K562 (cell line): ENCODE results near the gene GFM1. TPM values are rescaled to one million over a fixed set of nuclear protein-coding genes. Genes with fewer than 3 reads are reported as not detected.
"Not testable (repeated sequence)": the region's sequence is repeated elsewhere in the genome, so short reads cannot be mapped to it uniquely, and the experiment has no call there.

Source experiments
- ATAC-seq: fragments of 200-7000 bp; cut with Tn5 transposase; 3 replicates; pipeline ENCODE4 v1.9.1; 2020; ENCODE audit warnings: moderate library complexity
- BruUV-seq: library from RNA; stranded (reverse); fragments of 400-500 nt; replicated peaks from 2 replicates; lab custom pipeline; 2021; lab: Mats Ljungman, UMichigan
- CTCF ChIA-PET: fragments of 300-600 bp; formaldehyde crosslinking; extraction: SDS; loops from one replicate; lab custom pipeline; 2021; ENCODE audit warnings: low intra/inter-chr PET ratio; lab: Yijun Ruan, JAX
- POLR2A ChIA-PET: fragments of 300-600, 350-650 bp; sonication (Branson Sonifier 250); formaldehyde crosslinking; extraction: SDS; loops from one replicate; lab custom pipeline; 2021; ENCODE audit warnings: antibody characterized with exemption, inconsistent platforms; lab: Yijun Ruan, JAX
- DNase-seq, 4 experiments: peaks; one replicate each; pipeline versions ENCODE4 v3.0.0 to v3.0.0-alpha.2; 2011 to 2018; ENCODE audit warnings: low spot score in 3 of 4, mixed read lengths in 3 of 4; ENCODE audit errors: extremely low read depth in 1 of 4
- FAIRE-seq: peaks from 2 replicates; lab custom pipeline; 2011; peaks lifted over from hg19 to GRCh38; lab: Jason Lieb, UNC
- H2AFZ ChIP-seq: 2 replicates; pipeline ENCODE4 v1.6.0; 2011; ENCODE audit warnings: low read depth, low read length, control low read depth, inconsistent platforms
- H3K27ac ChIP-seq: fragments of 200-600 bp; 3 replicates; pipeline ENCODE4 v1.8.0; 2011; ENCODE audit warnings: low read depth, mild to moderate bottlenecking, control low read depth, inconsistent platforms, low read length, moderate library complexity, mixed read lengths; ENCODE audit errors: extremely low read depth
- H3K27me3 ChIP-seq, 2 experiments: fragments of 300-600 bp in 1 of 2; 2 replicates in 1 of 2; 3 replicates in 1 of 2; pipeline versions ENCODE4 v1.6.0 to v1.8.0; 2011; ENCODE audit warnings: inconsistent platforms in 2 of 2, low read length in 2 of 2, mild to moderate bottlenecking in 1 of 2, mixed read lengths in 1 of 2, moderate library complexity in 1 of 2; ENCODE audit not compliant: control insufficient read depth in 2 of 2, insufficient read depth in 2 of 2
- H3K36me3 ChIP-seq: fragments of 300-600 bp; 3 replicates; pipeline ENCODE4 v1.8.0; 2011; ENCODE audit warnings: mild to moderate bottlenecking, low read length, inconsistent platforms; ENCODE audit not compliant: control insufficient read depth, insufficient read depth
- H3K4me1 ChIP-seq, 2 experiments: fragments of 200-600 bp in 1 of 2; replicated peaks in 1 of 2; 2 replicates in 1 of 2; 3 replicates in 1 of 2; pipeline versions ENCODE4 v1.5.1 to v1.8.0; 2011; ENCODE audit warnings: inconsistent platforms in 2 of 2, low read length in 2 of 2, mild to moderate bottlenecking in 1 of 2, mixed read lengths in 1 of 2, moderate library complexity in 1 of 2; ENCODE audit not compliant: control insufficient read depth in 2 of 2, insufficient read depth in 2 of 2
- H3K4me2 ChIP-seq: 2 replicates; pipeline ENCODE4 v1.6.1; 2011; ENCODE audit warnings: low read length, control low read depth, inconsistent platforms, mixed read lengths; ENCODE audit not compliant: insufficient read depth
- H3K4me3 ChIP-seq: fragments of 200-600 bp; sonication (generic), shearing (Covaris generic); 2 replicates; pipeline ENCODE4 v1.5.1; 2016; ENCODE audit warnings: control low read depth, inconsistent platforms
- H3K79me2 ChIP-seq: fragments of 200-600 bp; 3 replicates; pipeline ENCODE4 v1.8.0; 2011; ENCODE audit warnings: low read length, inconsistent platforms; ENCODE audit not compliant: control insufficient read depth, insufficient read depth
- H3K9ac ChIP-seq, 2 experiments: 2 replicates each; pipeline versions ENCODE4 v1.6.0 to v1.6.1; 2011; ENCODE audit warnings: low read depth in 2 of 2, low read length in 2 of 2, control low read depth in 1 of 2, inconsistent platforms in 1 of 2, mild to moderate bottlenecking in 1 of 2, mixed read lengths in 1 of 2; ENCODE audit not compliant: insufficient read depth in 1 of 2
- H3K9me1 ChIP-seq: one replicate; pipeline ENCODE4 v1.6.0; 2011; ENCODE audit warnings: inconsistent platforms, mild to moderate bottlenecking, low read length, moderate library complexity; ENCODE audit not compliant: control insufficient read depth, insufficient read depth
- H3K9me3 ChIP-seq: replicated peaks from 2 replicates; pipeline ENCODE4 v1.5.1; 2011; ENCODE audit warnings: low read depth, low read length, inconsistent platforms; ENCODE audit not compliant: control insufficient read depth, insufficient read depth
- H4K20me1 ChIP-seq: replicated peaks from 2 replicates; pipeline ENCODE4 v1.6.1; 2011; ENCODE audit warnings: low read length, inconsistent platforms, mixed read lengths; ENCODE audit not compliant: control insufficient read depth, insufficient read depth
- FOSL1 ChIP-seq: fragments of 200-800 bp; sonication (Bioruptor generic); conservative IDR thresholded peaks from 2 replicates; pipeline ENCODE4 v1.6.1; 2016; ENCODE audit warnings: missing genetic modification characterization, missing compliant biosample characterization
- MAFF ChIP-seq: IDR thresholded peaks from 2 replicates; pipeline ENCODE4 v1.6.1; 2012; ENCODE audit warnings: low read length, improper control_type of control experiment
- MAFG ChIP-seq: fragments of 450-650 bp; conservative IDR thresholded peaks from 2 replicates; pipeline ENCODE4 v1.6.1; 2016; ENCODE audit warnings: missing genetic modification characterization, missing compliant biosample characterization
- RBM25 ChIP-seq: fragments of 200-400 bp; formaldehyde crosslinking; IDR thresholded peaks from 2 replicates; pipeline ENCODE4 v1.6.1; 2018; ENCODE audit warnings: low read length, low read depth, moderate library complexity; ENCODE audit not compliant: severe bottlenecking
- ZFP30 ChIP-seq: fragments of 250-450 bp; sonication (Bioruptor Pico); IDR thresholded peaks from 2 replicates; pipeline ENCODE4 v1.8.0; 2022; ENCODE audit warnings: moderate library complexity, mild to moderate bottlenecking, inconsistent platforms, borderline replicate concordance
- ZNF146 ChIP-seq: IDR thresholded peaks from one replicate; pipeline ENCODE4 v1.6.1; 2018; ENCODE audit warnings: missing compliant biosample characterization; ENCODE audit not compliant: unreplicated experiment
- ZNF316 ChIP-seq: fragments of 450-650 bp; IDR thresholded peaks from 2 replicates; pipeline ENCODE4 v1.6.1; 2016
- WGBS: fragments of 100-300 bp; shearing (Covaris generic); methylation state at CpG from one replicate; pipeline ENCODE4 v1.1.6; 2016; ENCODE audit warnings: low coverage, mixed read lengths; ENCODE audit not compliant: insufficient coverage; ENCODE audit errors: missing lambda C conversion rate; 5-methylcytosine and 5-hydroxymethylcytosine counted together
- in situ Hi-C: fragments of 300-500 bp; cut with MboI; formaldehyde crosslinking; loops from 4 replicates; pipeline ENCODE4 v1.15.0; 2018; ENCODE audit warnings: inconsistent platforms, mixed read lengths
- intact Hi-C: fragments of 100-400 bp; cut with micrococcal nuclease; formaldehyde crosslinking; loops from 2 replicates; pipeline ENCODE4 v1.14.2; 2022
- polyA plus RNA-seq, 8 experiments: library from polyadenylated mRNA; depleted of rRNA in 4 of 8; stranded (reverse) in 5 of 8; unstranded in 3 of 8; fragments of >200 nt; fragmentation: Nextera tagmentation in 2 of 8; fragmentation: Illumina TruSeq in 1 of 8; extraction: Ambion mirVana in 2 of 8; extraction: Trizol in 1 of 8; gene quantifications; 2 replicates each; pipeline versions ENCODE4 v1.2.1 to v1.2.3, GENCODE V29; 2011 to 2014; ENCODE audit warnings: inconsistent platforms in 1 of 8, missing spikeins in 1 of 8
- total RNA-seq, 7 experiments: library from RNA; depleted of rRNA in 6 of 7; stranded (reverse); fragments of >200 nt in 6 of 7; fragmentation: Illumina TruSeq in 2 of 7; extraction: Trizol in 2 of 7; gene quantifications; 2 replicates each; pipeline versions ENCODE4 v1.2.1 to v1.2.3, GENCODE V29; 2011 to 2021; ENCODE audit warnings: low replicate concordance in 1 of 7

GFM1 gene
- total and polyA plus RNA-seq, 9 of the 15 experiments (the other 6 are each of a cell fraction or from before 2014, with no cell fraction given): 38.9 to 86.7 (median 64.8) TPM

- TF ChIP-seq RBM25 (peak; percentile 61), ZNF146 (peak; percentile 77), ZNF316 (peak; percentile 78), MAFF (0 out of 2 replicates have a peak, but pooled peaks have one; percentile 25), MAFG (tag) (peak; percentile 29; the same call in 1 of the 2 replicates)
- H3K9ac ChIP-seq, FAIRE-seq, H3K9me1 ChIP-seq, H3K9me3 ChIP-seq, H3K27me3 ChIP-seq, H2AFZ ChIP-seq, H3K27ac ChIP-seq, in situ Hi-C loops, DNase-seq, intact Hi-C loops, H3K79me2 ChIP-seq, ATAC-seq, H3K4me3 ChIP-seq, H3K4me1 ChIP-seq, BruUV-seq, H4K20me1 ChIP-seq, H3K4me2 ChIP-seq: not testable (repeated sequence)
- POLR2A ChIA-PET: interaction anchor here (1.2 kb wide), 2 partner anchors 10 to 19 kb away, joined by 3 to 4 read pairs; no protein-coding TSS in a partner anchor
- H3K36me3 ChIP-seq: peaks cover 72% of the 10 kb centered on the region
- CTCF ChIA-PET: interaction anchor here (0.6 kb wide), 1 partner anchor 9 kb away, joined by 3 read pairs; no protein-coding TSS in a partner anchor
- 95% methylated on average over 3 of the region's 3 CpGs for WGBS
Observed at GRCh38 chr3:158693866-158694456, 49.6 kb downstream of the GFM1 start.

DNA sequence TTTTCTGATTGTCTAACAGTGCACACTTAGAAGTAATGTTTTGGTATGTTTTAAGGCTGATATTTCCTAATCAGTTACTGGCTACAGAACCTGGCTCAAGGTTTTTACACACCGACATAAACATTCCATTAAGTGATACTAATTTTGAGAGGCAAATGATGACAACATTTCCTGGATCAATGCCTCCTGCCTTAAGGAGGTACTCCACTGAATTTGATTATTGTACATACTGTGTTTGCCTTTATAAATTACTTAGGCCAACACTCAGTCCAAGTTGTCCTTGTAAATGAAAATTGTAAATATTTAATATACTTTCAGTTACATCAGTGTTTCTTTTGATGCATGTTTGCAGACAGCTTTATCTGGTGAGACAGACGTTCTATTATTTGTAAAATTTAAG, 52.3 kb downstream of the GFM1 start:
- Histone ChIP-seq H3K4me2 (no peak overlapping the region), H3K9ac (no peak overlapping the region), H3K27ac (no peak overlapping the region), H4K20me1 (no peaks in the 10 kb centered on the region), H3K4me1 (peaks cover 0 to 4% of the 10 kb centered on the region in 2 experiments; a peak in 4 of 5 replicates), H3K79me2 (peaks cover 4% of the 10 kb centered on the region; the same call in 1 of the 3 replicates), H3K27me3 (no peaks in the 10 kb centered on the region), H3K9me1 (no peaks in the 10 kb centered on the region), H2AFZ (no peak overlapping the region), H3K9me3 (no peaks in the 10 kb centered on the region), H3K36me3 (peaks cover 54% of the 10 kb centered on the region), H3K4me3 (no peak overlapping the region)
- WGBS: 46% methylated on average over 2 of the region's 2 CpGs
- ChIA-PET CTCF (no interaction called here), POLR2A (interaction anchor here (0.9 to 1.0 kb wide), 2 partner anchors 31 to 152 kb away, joined by 3 read pairs; no protein-coding TSS in a partner anchor)
- TF ChIP-seq FOSL1 (tag) (no peak), ZFP30 (CRISPR knock-in tag) (no peak)
- intact Hi-C loops: no loop called here
- ATAC-seq (no peak), FAIRE-seq (no peak), DNase-seq (no peak)
- no TSS peak for BruUV-seq
- in situ Hi-C loops: no loop called here
